Measurements from ENCODE around the gene TEX2. TPM values are rescaled to one million over a fixed set of nuclear protein-coding genes. Genes with fewer than 3 reads are reported as not detected.

TEX2 gene
- polyA plus RNA-seq, 1 donor (not counting 4 experiments of a cell fraction or from before 2014, with no cell fraction given) = 44.4 TPM

- no peaks in the 10 kb centered on the region for H3K27me3 ChIP-seq (ENCODE audit: control insufficient read depth, extremely low read depth, insufficient read depth, low read length)
- no peak overlapping the region for H2AFZ ChIP-seq (ENCODE audit: control insufficient read depth, low read length)
- TF ChIP-seq EZH2 (IDR thresholded peaks at IDR 0.05; ENCODE audit: low read length) (no peak), CTCF (optimal IDR thresholded peaks at IDR 0.05 in 1 of 3, IDR thresholded peaks at IDR 0.05 in 1 of 3, conservative IDR thresholded peaks at IDR 0.05 in 1 of 3; ENCODE audit: extremely low read depth in 1 of 3, insufficient read depth in 2 of 3, low read length in 3 of 3) (no peak)
- H3K27ac ChIP-seq (ENCODE audit: control insufficient read depth, insufficient read depth, low read length) = no peak overlapping the region
- DNase-seq (ENCODE audit: low read depth, low spot score) = no peak
- no peak overlapping the region for H3K4me2 ChIP-seq (ENCODE audit: control insufficient read depth, extremely low read depth, insufficient read depth, low read depth, low read length)
- peaks cover 12 to 20% of the 10 kb centered on the region in 2 experiments for H3K36me3 ChIP-seq (ENCODE audit: control insufficient read depth in 2 of 2, extremely low read depth in 1 of 2, insufficient read depth in 2 of 2, low read length in 2 of 2)
- H3K4me1 ChIP-seq (ENCODE audit: control insufficient read depth, extremely low read depth, insufficient read depth, low read length) = peaks cover 6% of the 10 kb centered on the region
- no peaks in the 10 kb centered on the region for H4K20me1 ChIP-seq (ENCODE audit: control insufficient read depth, extremely low read depth, insufficient read depth, low read length)
- FAIRE-seq = no peak
- no peak overlapping the region for H3K4me3 ChIP-seq (ENCODE audit: control insufficient read depth in 2 of 3, extremely low read depth in 1 of 3, insufficient read depth in 2 of 3, low read depth in 1 of 3, low read length in 3 of 3)
- H3K9ac ChIP-seq (ENCODE audit: control insufficient read depth, extremely low read depth, insufficient read depth, low read length) = no peak overlapping the region
- dilution Hi-C loops (cut with MboI; ENCODE audit: extremely low pct_ligation_motif_present, low sequenced_read_pairs) = no loop called here
- no peaks in the 10 kb centered on the region for H3K79me2 ChIP-seq (ENCODE audit: control insufficient read depth, insufficient read depth, low read length)
- no peaks in the 10 kb centered on the region for H3K9me1 ChIP-seq (ENCODE audit: control insufficient read depth, extremely low read depth, insufficient read depth, low read length)
- no peaks in the 10 kb centered on the region for H3K9me3 ChIP-seq (ENCODE audit: control insufficient read depth, low read depth, low read length)
Observed at GRCh38 chr17:64160378-64160777, 102.7 kb downstream of the TEX2 start.

- Histone ChIP-seq H3K36me3 (ENCODE audit: control insufficient read depth in 2 of 2, extremely low read depth in 1 of 2, insufficient read depth in 2 of 2, low read length in 2 of 2) (peaks cover 12 to 25% of the 10 kb centered on the region in 2 experiments), H3K4me1 (ENCODE audit: control insufficient read depth, extremely low read depth, insufficient read depth, low read length) (peaks cover 6% of the 10 kb centered on the region), H3K9ac (ENCODE audit: control insufficient read depth, extremely low read depth, insufficient read depth, low read length) (no peak overlapping the region), H3K9me3 (ENCODE audit: control insufficient read depth, low read depth, low read length) (no peaks in the 10 kb centered on the region), H3K4me3 (ENCODE audit: control insufficient read depth in 2 of 3, extremely low read depth in 1 of 3, insufficient read depth in 2 of 3, low read depth in 1 of 3, low read length in 3 of 3) (no peak overlapping the region), H2AFZ (ENCODE audit: control insufficient read depth, low read length) (no peak overlapping the region), H3K27me3 (ENCODE audit: control insufficient read depth, extremely low read depth, insufficient read depth, low read length) (no peaks in the 10 kb centered on the region), H3K9me1 (ENCODE audit: control insufficient read depth, extremely low read depth, insufficient read depth, low read length) (no peaks in the 10 kb centered on the region), H3K4me2 (ENCODE audit: control insufficient read depth, extremely low read depth, insufficient read depth, low read depth, low read length) (no peak overlapping the region), H4K20me1 (ENCODE audit: control insufficient read depth, extremely low read depth, insufficient read depth, low read length) (no peaks in the 10 kb centered on the region), H3K79me2 (ENCODE audit: control insufficient read depth, insufficient read depth, low read length) (no peaks in the 10 kb centered on the region), H3K27ac (ENCODE audit: control insufficient read depth, insufficient read depth, low read length) (no peak overlapping the region)
- TF ChIP-seq EZH2 (IDR thresholded peaks at IDR 0.05; ENCODE audit: low read length) = no peak
- no peak for TF ChIP-seq CTCF (optimal IDR thresholded peaks at IDR 0.05 in 1 of 3, IDR thresholded peaks at IDR 0.05 in 1 of 3, conservative IDR thresholded peaks at IDR 0.05 in 1 of 3; ENCODE audit: extremely low read depth in 1 of 3, insufficient read depth in 2 of 3, low read length in 3 of 3)
- FAIRE-seq (no peak), DNase-seq (ENCODE audit: low read depth, low spot score) (no peak)
- dilution Hi-C loops (cut with MboI; ENCODE audit: extremely low pct_ligation_motif_present, low sequenced_read_pairs) = no loop called here
Observed at GRCh38 chr17:64158831-64159590, 104.0 kb downstream of the TEX2 start.

Measured in keratinocyte (primary cell).